ENCODE measurements around the gene C6orf58.

C6orf58 gene

GRCh38 chr6:127561660-127562059, 15.3 kb upstream of the C6orf58 start:
- Histone ChIP-seq H3K9ac (ENCODE audit: low read depth, low read length, poor library complexity, severe bottlenecking) (no peak overlapping the region), H3K9me3 (ENCODE audit: insufficient read depth, low read depth, low read length) (no peaks in the 10 kb centered on the region), H3K4me2 (ENCODE audit: low read depth, low read length, poor library complexity, severe bottlenecking) (no peak overlapping the region), H3K27me3 (ENCODE audit: insufficient read depth, low read length, poor library complexity, severe bottlenecking) (no peaks in the 10 kb centered on the region), H3K4me1 (ENCODE audit: insufficient read depth, low read length, poor library complexity, severe bottlenecking) (no peaks in the 10 kb centered on the region), H3K4me3 (ENCODE audit: low read length, poor library complexity, severe bottlenecking) (no peak overlapping the region), H3K36me3 (ENCODE audit: insufficient read depth, low read length) (no peaks in the 10 kb centered on the region), H3F3A (ENCODE audit: low read depth) (no peaks in the 10 kb centered on the region), H3K9me2 (replicated peaks; ENCODE audit: low read depth, low read length) (no peaks in the 10 kb centered on the region), H3K79me2 (ENCODE audit: insufficient read depth, low read length) (no peaks in the 10 kb centered on the region), H2AFZ (ENCODE audit: low read length) (no peak overlapping the region), H4K20me1 (ENCODE audit: insufficient read depth, low read length, poor library complexity, severe bottlenecking) (no peaks in the 10 kb centered on the region)
- TF ChIP-seq, protein P1, sequence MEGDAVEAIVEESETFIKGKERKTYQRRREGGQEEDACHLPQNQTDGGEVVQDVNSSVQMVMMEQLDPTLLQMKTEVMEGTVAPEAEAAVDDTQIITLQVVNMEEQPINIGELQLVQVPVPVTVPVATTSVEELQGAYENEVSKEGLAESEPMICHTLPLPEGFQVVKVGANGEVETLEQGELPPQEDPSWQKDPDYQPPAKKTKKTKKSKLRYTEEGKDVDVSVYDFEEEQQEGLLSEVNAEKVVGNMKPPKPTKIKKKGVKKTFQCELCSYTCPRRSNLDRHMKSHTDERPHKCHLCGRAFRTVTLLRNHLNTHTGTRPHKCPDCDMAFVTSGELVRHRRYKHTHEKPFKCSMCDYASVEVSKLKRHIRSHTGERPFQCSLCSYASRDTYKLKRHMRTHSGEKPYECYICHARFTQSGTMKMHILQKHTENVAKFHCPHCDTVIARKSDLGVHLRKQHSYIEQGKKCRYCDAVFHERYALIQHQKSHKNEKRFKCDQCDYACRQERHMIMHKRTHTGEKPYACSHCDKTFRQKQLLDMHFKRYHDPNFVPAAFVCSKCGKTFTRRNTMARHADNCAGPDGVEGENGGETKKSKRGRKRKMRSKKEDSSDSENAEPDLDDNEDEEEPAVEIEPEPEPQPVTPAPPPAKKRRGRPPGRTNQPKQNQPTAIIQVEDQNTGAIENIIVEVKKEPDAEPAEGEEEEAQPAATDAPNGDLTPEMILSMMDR (conservative IDR thresholded peaks at IDR 0.05; ENCODE audit: low read length) = no peak
- no peak for TF ChIP-seq EZH2phosphoT487 (IDR thresholded peaks at IDR 0.05; ENCODE audit: borderline replicate concordance)

- Histone ChIP-seq H3K4me1 (ENCODE audit: insufficient read depth, low read length, poor library complexity, severe bottlenecking) (no peaks in the 10 kb centered on the region), H3K4me2 (ENCODE audit: low read depth, low read length, poor library complexity, severe bottlenecking) (no peak overlapping the region), H3K9me2 (replicated peaks; ENCODE audit: low read depth, low read length) (no peaks in the 10 kb centered on the region), H4K20me1 (ENCODE audit: insufficient read depth, low read length, poor library complexity, severe bottlenecking) (no peaks in the 10 kb centered on the region), H3K36me3 (ENCODE audit: insufficient read depth, low read length) (no peaks in the 10 kb centered on the region), H3F3A (ENCODE audit: low read depth) (no peaks in the 10 kb centered on the region), H3K4me3 (ENCODE audit: low read length, poor library complexity, severe bottlenecking) (no peak overlapping the region), H3K9ac (ENCODE audit: low read depth, low read length, poor library complexity, severe bottlenecking) (no peak overlapping the region), H2AFZ (ENCODE audit: low read length) (no peak overlapping the region), H3K9me3 (ENCODE audit: insufficient read depth, low read depth, low read length) (no peaks in the 10 kb centered on the region), H3K27me3 (ENCODE audit: insufficient read depth, low read length, poor library complexity, severe bottlenecking) (no peaks in the 10 kb centered on the region), H3K79me2 (ENCODE audit: insufficient read depth, low read length) (no peaks in the 10 kb centered on the region)
- TF ChIP-seq EZH2phosphoT487 (IDR thresholded peaks at IDR 0.05; ENCODE audit: borderline replicate concordance) = no peak
- TF ChIP-seq, protein P1 (conservative IDR thresholded peaks at IDR 0.05; ENCODE audit: low read length) = no peak
These were observed 12.2 kb upstream of the C6orf58 start for GRCh38 chr6:127564761-127565160.

DNA sequence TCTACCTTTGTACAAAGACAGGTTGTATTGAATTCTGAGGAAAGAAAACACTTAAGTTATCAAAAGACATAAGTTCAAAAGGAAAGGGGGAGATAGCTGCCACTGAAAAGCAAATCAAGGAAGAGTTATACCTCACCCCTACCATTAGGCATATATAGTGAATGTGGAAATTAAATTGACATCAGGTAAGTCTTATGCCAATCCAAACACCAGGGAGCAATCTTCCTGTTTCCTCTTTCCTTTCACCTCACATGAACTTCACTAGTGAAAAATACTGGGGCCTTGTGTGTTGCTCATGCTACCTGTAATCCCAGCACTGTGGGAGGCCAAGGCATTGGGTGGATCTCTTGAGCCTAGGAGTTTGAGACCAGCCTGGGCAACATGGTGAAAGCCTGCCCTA, 10.9 kb upstream of the C6orf58 start:
- Histone ChIP-seq H4K20me1 (ENCODE audit: insufficient read depth, low read length, poor library complexity, severe bottlenecking) (no peaks in the 10 kb centered on the region), H3K4me1 (ENCODE audit: insufficient read depth, low read length, poor library complexity, severe bottlenecking) (no peaks in the 10 kb centered on the region), H3K9me3 (ENCODE audit: insufficient read depth, low read depth, low read length) (no peaks in the 10 kb centered on the region), H2AFZ (ENCODE audit: low read length) (peak overlapping the region; percentile 33; the same call in 1 of the 2 replicates), H3K79me2 (ENCODE audit: insufficient read depth, low read length) (no peaks in the 10 kb centered on the region), H3K27me3 (ENCODE audit: insufficient read depth, low read length, poor library complexity, severe bottlenecking) (no peaks in the 10 kb centered on the region), H3F3A (ENCODE audit: low read depth) (no peaks in the 10 kb centered on the region), H3K9ac (ENCODE audit: low read depth, low read length, poor library complexity, severe bottlenecking) (no peak overlapping the region), H3K9me2 (replicated peaks; ENCODE audit: low read depth, low read length) (no peaks in the 10 kb centered on the region), H3K36me3 (ENCODE audit: insufficient read depth, low read length) (no peaks in the 10 kb centered on the region), H3K4me3 (ENCODE audit: low read length, poor library complexity, severe bottlenecking) (no peak overlapping the region), H3K4me2 (ENCODE audit: low read depth, low read length, poor library complexity, severe bottlenecking) (no peak overlapping the region)
- TF ChIP-seq, protein P1 (conservative IDR thresholded peaks at IDR 0.05; ENCODE audit: low read length) = no peak
- TF ChIP-seq EZH2phosphoT487 (IDR thresholded peaks at IDR 0.05; ENCODE audit: borderline replicate concordance) = no peak

Data from Loucy (cell line).